ENCODE measurements around the gene HSPA14. TPM values are rescaled to one million over a fixed set of nuclear protein-coding genes. Genes with fewer than 3 reads are reported as not detected.
"Not testable (repeated sequence)": the region's sequence is repeated elsewhere in the genome, so short reads cannot be mapped to it uniquely, and the experiment has no call there.

The HSPA14 gene
- total RNA-seq, 1 donor from 2014 or later = 10.4 TPM

DNA sequence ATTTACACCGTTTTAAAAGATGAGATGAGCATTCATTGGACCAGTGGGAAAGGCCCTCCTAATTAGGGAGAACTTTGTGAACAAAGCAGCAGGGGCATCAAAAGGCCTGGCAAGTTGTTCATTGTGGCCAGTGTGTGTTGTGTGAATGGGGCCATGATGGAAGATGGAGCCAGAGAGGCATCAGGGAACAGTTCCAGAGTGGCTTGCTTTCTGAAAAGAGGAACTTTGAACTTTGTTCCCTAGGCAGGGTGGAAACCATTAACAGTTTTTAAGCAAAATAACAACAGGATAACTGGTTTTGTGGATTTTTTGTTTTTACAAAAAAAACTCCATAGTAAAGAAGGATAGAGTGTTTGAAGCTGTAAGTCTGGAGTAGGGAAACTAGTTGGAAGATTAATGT, 53.0 kb downstream of the HSPA14 start:
- ATAC-seq (no peak), DNase-seq (no peak)
- H3K9me3 ChIP-seq = no peaks in the 10 kb centered on the region
- no peaks in the 10 kb centered on the region for H3K27me3 ChIP-seq (ENCODE audit: low read depth)
- H3K36me3 ChIP-seq = no peaks in the 10 kb centered on the region
- H3K4me1 ChIP-seq = no peaks in the 10 kb centered on the region
- intact Hi-C loops (cut with DNase I) = no loop called here
- H3K27ac ChIP-seq = no peak overlapping the region
- H3K4me3 ChIP-seq = no peak overlapping the region
- no peak for TF ChIP-seq CTCF (IDR thresholded peaks at IDR 0.05)

DNA sequence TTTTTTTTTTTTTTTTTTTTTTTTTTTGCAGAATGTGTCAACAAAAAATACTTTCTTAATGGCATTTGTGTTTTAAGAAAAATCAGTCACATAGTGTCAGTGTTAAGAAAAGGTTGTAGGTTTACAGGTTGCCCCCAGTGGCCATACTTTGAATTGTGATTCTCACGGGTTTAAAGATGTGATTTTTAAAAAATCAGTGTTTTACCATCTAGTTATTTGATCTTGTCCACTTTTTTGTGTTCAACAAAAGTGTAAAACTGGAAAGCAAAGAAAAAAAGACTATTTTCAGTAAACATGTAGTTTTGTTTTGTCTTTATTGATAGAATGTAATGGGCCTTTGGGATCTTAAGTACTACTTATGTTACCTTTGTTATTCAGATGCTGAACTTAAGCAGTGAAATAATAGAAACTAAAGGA, 66.2 kb downstream of the HSPA14 start:
- intact Hi-C loops (cut with DNase I) = no loop called here
- Histone ChIP-seq H3K9me3 (no peaks in the 10 kb centered on the region), H3K4me3 (no peak overlapping the region), H3K36me3 (peaks cover 31% of the 10 kb centered on the region), H3K4me1 (no peaks in the 10 kb centered on the region), H3K27me3 (ENCODE audit: low read depth) (no peaks in the 10 kb centered on the region), H3K27ac (no peak overlapping the region)
- ATAC-seq = no peak
- peak; percentile 50 for TF ChIP-seq CTCF (IDR thresholded peaks at IDR 0.05)
- no peak for DNase-seq

DNA sequence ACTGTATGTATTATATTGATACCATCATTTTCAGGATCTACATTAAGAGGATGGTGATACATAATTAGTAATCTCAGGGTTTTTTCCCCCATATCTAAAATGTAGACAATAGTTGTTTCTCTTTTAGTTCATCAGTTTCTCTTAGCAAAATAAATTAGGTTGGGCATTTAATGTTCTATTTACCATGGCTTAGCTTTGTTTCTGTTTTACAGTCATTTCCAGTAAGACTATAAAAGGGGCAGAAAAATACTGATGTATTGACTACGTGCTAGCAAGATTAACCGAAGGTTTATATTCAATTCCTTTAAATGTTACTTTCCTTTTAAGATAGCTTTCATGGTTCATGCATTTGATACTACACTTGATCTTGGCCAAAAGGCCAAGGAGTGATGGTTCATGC, 66.8 kb downstream of the HSPA14 start:
- Histone ChIP-seq H3K4me3 (no peak overlapping the region), H3K27me3 (ENCODE audit: low read depth) (no peaks in the 10 kb centered on the region), H3K4me1 (no peaks in the 10 kb centered on the region), H3K9me3 (no peaks in the 10 kb centered on the region), H3K36me3 (peaks cover 36% of the 10 kb centered on the region), H3K27ac (no peak overlapping the region)
- TF ChIP-seq CTCF (IDR thresholded peaks at IDR 0.05) = no peak
- DNase-seq = no peak
- intact Hi-C loops (cut with DNase I) = no loop called here
- no peak for ATAC-seq

GRCh38 chr10:14905890-14906289, 67.8 kb downstream of the HSPA14 start:
- H3K4me1 ChIP-seq = no peaks in the 10 kb centered on the region
- TF ChIP-seq CTCF (IDR thresholded peaks at IDR 0.05) = no peak
- no peak for DNase-seq
- ATAC-seq = no peak
- peaks cover 45% of the 10 kb centered on the region for H3K36me3 ChIP-seq
- intact Hi-C loops (cut with DNase I) = no loop called here
- H3K27me3 ChIP-seq (ENCODE audit: low read depth) = no peaks in the 10 kb centered on the region
- no peaks in the 10 kb centered on the region for H3K9me3 ChIP-seq
- no peak overlapping the region for H3K4me3 ChIP-seq
- no peak overlapping the region for H3K27ac ChIP-seq

DNA sequence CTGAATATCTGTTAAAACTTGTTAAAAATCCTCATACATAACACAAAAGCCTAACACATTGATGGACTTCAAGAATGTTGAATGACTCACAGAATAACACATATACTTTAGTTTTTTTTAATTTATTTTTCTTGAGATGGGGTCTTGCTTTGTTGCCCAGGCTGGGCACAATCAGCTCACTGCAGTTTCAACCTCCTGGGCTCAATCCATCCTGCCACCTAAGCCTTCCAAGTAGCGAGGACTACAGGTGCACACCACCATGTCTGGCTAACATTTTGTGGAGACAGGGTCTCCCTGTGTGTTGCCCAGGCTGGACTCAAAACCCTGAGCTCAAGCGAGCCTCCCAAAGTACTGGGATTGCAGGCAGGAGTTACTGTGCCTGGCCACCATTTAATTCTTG, 68.7 kb downstream of the HSPA14 start:
- peaks cover 44% of the 10 kb centered on the region for H3K36me3 ChIP-seq
- no peak for ATAC-seq
- TF ChIP-seq CTCF (IDR thresholded peaks at IDR 0.05) = no peak
- H3K9me3 ChIP-seq = no peaks in the 10 kb centered on the region
- no peak overlapping the region for H3K27ac ChIP-seq
- no peaks in the 10 kb centered on the region for H3K4me1 ChIP-seq
- H3K4me3 ChIP-seq = no peak overlapping the region
- intact Hi-C loops (cut with DNase I) = no loop called here
- no peak for DNase-seq
- H3K27me3 ChIP-seq (ENCODE audit: low read depth) = no peaks in the 10 kb centered on the region

DNA sequence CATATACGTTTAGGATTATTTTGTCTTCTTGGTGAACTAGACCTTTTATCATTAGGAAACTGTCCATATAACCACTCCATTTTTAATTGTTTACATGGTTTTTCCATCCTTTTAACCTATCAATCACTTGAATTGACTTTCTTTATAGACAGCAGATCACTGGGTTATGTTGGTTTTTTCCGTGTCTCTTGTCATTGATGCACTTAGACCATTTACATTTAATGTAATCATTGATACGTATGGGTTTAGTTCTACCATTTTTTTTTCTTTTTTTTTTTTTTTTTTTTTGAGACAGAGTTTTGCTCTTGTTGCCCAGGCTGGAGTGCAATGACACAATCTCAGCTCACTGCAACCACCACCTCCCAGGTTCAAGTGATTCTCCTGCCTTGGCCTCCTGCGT, 69.5 kb downstream of the HSPA14 start:
- ATAC-seq; DNase-seq; intact Hi-C loops (cut with DNase I); H3K27ac ChIP-seq; H3K9me3 ChIP-seq; H3K4me1 ChIP-seq; H3K4me3 ChIP-seq; H3K27me3 ChIP-seq (ENCODE audit: low read depth): not testable (repeated sequence)
- H3K36me3 ChIP-seq = peaks cover 53% of the 10 kb centered on the region

Data from lower lobe of right lung (tissue), 2 donors.